GM18505 (cell line): ENCODE data around the gene STK25.

Experiments
- ATAC-seq: cut with Tn5 transposase; IDR thresholded peaks from one replicate; pipeline ENCODE4 v1.9.1; 2021; ENCODE audit not compliant: unreplicated experiment
- POLR2A ChIP-seq: IDR thresholded peaks from 4 replicates; pipeline ENCODE4 v1.6.1; 2011; ENCODE audit warnings: borderline replicate concordance; ENCODE audit not compliant: insufficient read depth, insufficient read length; ENCODE audit errors: extremely low read depth

Gene STK25

DNA sequence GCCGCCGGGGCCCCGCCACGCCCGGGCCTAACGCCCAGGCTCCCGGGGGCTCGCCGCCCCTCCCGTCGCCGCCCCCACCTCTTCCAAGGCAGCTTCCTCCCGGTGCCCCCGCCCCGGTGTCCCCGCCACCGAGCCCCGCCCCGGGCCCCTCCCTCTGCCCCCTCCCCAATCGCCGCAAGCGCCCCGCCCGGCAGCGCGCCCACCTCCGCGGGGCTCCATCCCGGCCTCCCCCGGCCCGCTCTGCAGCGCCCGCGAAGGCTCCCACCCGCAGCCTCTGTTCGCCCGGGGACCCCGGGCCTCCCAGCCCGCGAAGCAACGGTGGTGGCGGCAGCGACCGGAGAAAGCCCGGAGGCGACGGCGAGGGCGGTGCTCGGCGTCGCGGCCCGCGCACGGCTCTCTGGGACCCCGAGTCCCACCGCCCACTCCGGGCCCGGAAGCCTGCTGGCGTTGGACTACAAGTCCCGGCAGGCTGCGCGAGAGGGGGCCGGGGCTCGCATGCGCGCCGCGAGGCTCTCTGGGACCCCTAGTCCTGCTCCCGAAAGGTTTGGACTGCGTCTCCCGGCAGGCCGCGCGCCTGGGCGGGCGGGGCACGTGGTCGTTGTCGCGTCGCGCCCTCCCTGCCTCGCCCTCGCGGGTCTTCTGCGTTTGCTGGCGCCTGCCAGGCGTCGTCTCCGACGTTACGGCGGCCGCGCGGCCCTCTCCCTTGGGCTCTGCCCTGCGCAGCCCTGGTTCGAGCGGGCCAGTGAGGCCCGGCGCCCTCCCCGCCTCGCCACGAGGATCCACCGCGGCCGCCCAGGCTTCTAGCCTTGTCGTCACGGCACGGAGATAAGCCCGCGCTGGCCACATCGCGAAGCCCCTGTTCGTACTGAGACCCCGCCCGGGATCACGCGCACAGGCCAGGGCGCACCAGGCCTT, at the start of gene STK25:
Gene STK25 (minus strand): TSS at position 345 of the 915 bp plus-strand sequence. CDS start 549 bp downstream, outside the sequence.
- ATAC-seq: peak; percentile 92

GRCh38 chr2:241556746-241557145, 48.4 kb upstream of the STK25 start:
- TF ChIP-seq POLR2A: no peak
- ATAC-seq: no peak

More for the DNA sequence above, at the start of gene STK25:
- TF ChIP-seq POLR2A: peak; percentile 80

DNA sequence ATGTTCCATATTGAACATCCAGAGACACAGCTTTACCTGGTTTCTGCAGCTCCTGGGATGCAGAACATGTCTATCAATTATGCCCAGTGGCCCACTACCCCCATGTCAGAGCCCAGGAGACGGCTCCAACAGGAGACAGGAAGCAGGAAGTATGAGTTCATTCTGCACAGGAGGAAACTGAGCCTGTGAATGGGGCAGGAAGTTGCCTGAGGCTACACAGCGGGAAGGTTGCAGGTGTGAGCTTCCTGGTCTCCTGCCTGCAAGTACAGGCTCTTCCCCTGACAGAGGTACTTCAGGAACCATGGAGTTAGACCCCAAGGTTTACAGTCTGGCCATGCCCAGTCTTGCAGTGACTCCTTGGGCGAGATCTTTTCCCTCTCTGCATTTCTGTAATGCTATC, 47.3 kb upstream of the STK25 start:
- TF ChIP-seq POLR2A: no peak
- ATAC-seq: no peak

DNA sequence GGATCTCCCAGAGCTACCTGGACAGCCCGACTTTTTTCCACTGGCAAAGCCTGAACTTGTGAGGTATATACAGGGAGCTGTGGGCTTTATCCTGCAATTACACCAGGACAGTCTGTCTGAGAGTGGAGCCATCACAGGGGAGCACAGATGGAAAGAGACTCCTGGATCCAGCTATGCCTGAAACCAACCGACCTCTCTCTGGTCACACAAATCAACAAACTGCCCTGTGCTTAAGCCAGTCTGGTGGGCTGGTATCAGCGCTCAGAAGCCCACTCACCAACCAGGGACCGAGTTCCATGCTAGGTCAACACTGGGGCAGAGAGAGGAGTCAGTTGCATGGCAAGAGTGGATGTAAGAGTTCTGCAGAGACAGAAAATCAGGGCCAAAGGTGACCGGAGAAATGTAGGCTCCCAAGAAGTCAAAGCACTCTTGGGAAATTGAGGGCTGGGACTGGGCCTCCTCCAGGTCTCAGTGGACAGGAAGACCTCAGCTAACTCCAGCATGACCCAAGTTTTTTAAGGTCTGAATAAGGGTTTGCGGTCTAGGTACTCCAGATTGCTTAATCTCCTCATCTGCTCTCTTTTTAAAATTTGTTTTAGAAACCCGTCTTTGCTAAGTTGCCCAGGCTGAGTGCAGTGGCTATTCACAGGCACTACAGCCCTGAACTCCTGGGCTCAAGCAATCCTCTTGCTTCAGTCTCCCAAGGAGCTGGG, 46.4 kb upstream of the STK25 start:
- ATAC-seq: no peak
- no peak for TF ChIP-seq POLR2A

DNA sequence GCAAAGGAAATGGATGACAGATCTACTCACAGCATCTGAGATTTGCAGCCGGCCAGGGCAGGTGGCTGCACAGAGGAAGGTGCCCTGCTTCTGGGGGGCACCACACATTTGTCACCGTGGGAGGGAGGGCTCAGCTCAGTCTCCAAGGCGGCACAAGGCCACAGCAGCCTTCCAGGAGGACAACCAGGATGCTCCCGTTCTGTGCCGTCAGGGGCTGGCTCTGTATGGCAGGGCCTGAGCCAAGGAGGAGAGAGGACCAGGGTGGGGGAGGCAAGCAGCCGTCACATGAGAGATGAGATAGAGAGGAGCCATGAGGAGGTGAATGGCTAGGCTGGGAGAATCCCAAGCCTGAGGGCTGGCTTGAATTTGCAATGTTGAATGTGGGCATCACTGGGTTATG, 45.6 kb upstream of the STK25 start:
- TF ChIP-seq POLR2A: no peak
- ATAC-seq: no peak

DNA sequence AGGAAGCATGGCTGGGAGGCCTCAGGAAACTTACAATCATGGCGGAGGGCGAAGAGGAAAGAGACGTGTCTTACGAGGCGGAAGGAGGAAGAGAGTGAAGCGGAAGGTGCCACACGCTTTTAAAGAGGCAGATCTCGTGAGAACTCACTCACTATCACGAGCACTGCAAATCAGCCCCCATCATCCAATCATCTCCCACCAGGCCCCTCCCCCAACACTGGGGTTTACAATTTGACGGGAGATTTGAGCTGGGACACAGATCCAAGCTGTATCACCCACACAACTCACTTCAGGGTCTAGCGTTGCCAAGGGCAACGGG, 45.1 kb upstream of the STK25 start:
- no peak for TF ChIP-seq POLR2A
- ATAC-seq: no peak

DNA sequence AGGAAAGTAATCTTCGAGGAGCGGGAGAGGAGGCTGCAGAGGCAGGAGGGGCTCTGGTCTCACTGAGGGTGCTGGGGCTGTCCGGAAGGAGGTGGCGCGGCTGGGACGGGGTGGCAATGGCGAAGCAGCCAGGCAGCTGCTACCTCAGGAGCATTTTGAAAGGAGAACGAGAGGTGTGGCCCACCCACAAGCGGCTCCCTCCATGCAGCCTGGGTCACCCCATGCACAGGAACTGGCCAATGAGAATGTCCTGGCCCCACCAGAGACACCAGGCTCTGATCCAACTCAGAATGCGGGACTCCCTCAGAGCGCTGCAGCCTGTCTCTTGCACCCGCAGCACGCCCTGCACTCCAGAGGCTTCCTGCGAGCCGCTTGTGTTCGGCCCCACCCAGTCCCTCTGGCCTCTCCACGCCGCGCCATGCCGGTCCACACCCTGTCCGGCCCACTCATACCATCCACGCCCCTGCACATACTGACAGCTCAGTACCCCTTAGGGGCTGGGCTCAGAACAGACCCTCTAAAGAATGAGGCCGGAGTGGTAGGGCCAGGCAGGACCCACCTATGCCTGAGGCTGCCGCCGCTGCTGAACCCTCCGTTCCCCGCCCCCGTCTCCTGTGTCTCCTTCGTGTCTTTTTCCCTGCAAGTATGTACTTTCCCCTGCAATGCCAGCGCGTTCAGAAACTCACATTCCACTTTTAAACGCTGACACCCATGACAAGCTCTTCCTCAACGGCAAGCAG, 43.8 kb upstream of the STK25 start:
- no peak for ATAC-seq
- no peak for TF ChIP-seq POLR2A

DNA sequence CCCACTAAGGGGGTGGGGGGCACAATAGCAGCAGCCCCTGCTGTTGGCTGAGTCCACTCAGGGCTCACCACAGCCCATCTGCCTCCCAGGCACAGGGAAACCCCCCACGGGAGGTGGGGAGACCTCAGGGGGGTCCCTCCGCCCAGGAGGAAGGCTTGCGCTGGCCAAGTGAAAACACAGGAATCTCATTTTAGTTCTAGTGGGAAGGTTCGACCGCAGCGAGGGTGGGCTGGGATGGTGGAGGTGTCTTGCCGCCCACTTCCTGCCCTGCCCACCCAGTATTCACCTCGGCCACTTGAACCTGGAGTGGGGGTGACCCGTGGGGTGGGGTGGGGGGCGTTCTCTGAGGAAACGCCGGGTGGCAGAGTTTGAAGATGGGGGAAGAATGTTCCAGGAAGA, 43.2 kb upstream of the STK25 start:
- no peak for ATAC-seq
- TF ChIP-seq POLR2A: no peak

DNA sequence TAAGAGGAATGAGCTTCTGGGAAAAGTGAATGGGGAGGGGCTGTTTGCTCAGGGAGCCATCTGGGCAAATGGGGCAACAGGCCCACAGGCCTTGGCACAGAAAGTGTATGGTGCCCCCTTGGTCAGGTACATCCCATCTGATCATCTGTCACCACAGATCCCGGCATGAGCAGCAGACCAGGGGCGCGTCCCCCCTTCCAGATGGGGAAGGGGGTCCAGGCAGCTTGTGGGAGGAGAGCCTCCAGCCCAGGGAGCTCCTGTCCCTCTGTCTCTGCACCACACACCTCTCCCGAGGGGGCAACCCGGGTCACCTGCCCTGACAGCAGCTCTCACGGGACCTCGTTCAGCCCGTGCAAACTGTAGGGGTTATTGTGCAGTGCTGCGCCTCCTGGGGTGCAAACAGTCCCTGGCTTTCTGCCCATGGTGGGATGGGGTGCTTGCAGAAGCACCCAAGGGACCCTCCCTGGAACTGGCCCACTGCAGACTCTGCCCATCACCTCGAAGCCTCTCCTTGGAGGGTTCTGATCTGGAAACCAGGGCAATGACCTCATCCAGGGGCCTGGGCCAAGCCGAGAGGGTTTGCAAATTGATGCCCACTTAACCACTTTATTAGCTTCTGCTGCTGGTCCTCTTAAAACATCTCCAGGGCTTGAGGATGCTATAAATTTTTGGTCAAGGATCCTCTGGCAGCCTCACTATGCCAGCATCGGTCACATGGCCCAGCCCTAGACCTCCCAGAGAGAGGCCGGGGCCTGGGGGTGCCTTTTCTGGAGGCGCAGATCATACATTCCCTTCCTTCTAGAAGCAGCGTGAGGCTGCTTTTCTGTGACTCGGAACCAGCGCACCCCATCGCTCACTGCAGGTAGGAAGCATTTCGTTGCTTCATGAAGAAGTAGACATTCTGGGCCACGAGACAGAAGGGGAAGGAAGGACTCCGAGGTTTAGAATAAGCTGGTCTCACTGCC, 42.5 kb upstream of the STK25 start:
- no peak for TF ChIP-seq POLR2A
- no peak for ATAC-seq

- no peak for TF ChIP-seq POLR2A
- no peak for ATAC-seq
Observed at GRCh38 chr2:241548451-241548835, 40.1 kb upstream of the STK25 start.

GRCh38 chr2:241547781-241548450, 39.5 kb upstream of the STK25 start:
- ATAC-seq: no peak
- TF ChIP-seq POLR2A: no peak
